IMR-90 (cell line): ENCODE data around the gene ADIRF.

ENCODE experiments used
- BHLHE40 ChIP-seq: fragments of 150-350 bp; IDR thresholded peaks from 2 replicates; pipeline ENCODE4 v1.6.1; 2016; ENCODE audit warnings: mild to moderate bottlenecking, low read depth, low read length
- CHD1 ChIP-seq: IDR thresholded peaks from 2 replicates; pipeline ENCODE4 v1.6.1; 2012; ENCODE audit warnings: low read depth, low read length, improper control_type of control experiment
- MXI1 ChIP-seq: IDR thresholded peaks from 2 replicates; pipeline ENCODE4 v1.6.1; 2012; ENCODE audit warnings: low read depth, mild to moderate bottlenecking, low read length, moderate library complexity, borderline replicate concordance
- NFE2L2 ChIP-seq: fragments of 150-350 bp; IDR thresholded peaks from 2 replicates; pipeline ENCODE4 v1.6.1; 2016; ENCODE audit warnings: low read depth, mild to moderate bottlenecking, low read length
- POLR2A ChIP-seq: IDR thresholded peaks from 2 replicates; pipeline ENCODE4 v1.6.1; 2012; ENCODE audit warnings: mild to moderate bottlenecking, low read depth, low read length
- RAD21 ChIP-seq: IDR thresholded peaks from 2 replicates; pipeline ENCODE4 v1.6.1; 2012; ENCODE audit warnings: low read length, improper control_type of control experiment
- RCOR1 ChIP-seq: IDR thresholded peaks from 2 replicates; pipeline ENCODE4 v1.6.1; 2012; ENCODE audit warnings: mild to moderate bottlenecking, low read length, improper control_type of control experiment; ENCODE audit not compliant: insufficient replicate concordance
- RFX5 ChIP-seq: IDR thresholded peaks from 2 replicates; pipeline ENCODE4 v1.8.0; 2012; ENCODE audit warnings: low read depth, mild to moderate bottlenecking, low read length, moderate library complexity
- TF ChIP-seq, protein P1 (sequence below): conservative IDR thresholded peaks from 2 replicates; pipeline ENCODE4 v1.5.1; 2012; ENCODE audit warnings: mild to moderate bottlenecking, low read depth, low read length, improper control_type of control experiment

- TF ChIP-seq, protein P1, sequence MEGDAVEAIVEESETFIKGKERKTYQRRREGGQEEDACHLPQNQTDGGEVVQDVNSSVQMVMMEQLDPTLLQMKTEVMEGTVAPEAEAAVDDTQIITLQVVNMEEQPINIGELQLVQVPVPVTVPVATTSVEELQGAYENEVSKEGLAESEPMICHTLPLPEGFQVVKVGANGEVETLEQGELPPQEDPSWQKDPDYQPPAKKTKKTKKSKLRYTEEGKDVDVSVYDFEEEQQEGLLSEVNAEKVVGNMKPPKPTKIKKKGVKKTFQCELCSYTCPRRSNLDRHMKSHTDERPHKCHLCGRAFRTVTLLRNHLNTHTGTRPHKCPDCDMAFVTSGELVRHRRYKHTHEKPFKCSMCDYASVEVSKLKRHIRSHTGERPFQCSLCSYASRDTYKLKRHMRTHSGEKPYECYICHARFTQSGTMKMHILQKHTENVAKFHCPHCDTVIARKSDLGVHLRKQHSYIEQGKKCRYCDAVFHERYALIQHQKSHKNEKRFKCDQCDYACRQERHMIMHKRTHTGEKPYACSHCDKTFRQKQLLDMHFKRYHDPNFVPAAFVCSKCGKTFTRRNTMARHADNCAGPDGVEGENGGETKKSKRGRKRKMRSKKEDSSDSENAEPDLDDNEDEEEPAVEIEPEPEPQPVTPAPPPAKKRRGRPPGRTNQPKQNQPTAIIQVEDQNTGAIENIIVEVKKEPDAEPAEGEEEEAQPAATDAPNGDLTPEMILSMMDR: no peak
- TF ChIP-seq RAD21 (no peak), MXI1 (no peak), RFX5 (no peak), RCOR1 (no peak), POLR2A (no peak), BHLHE40 (no peak), NFE2L2 (no peak), CHD1 (no peak)
Measured at GRCh38 chr10:86964061-86964846, 4.0 kb upstream of the ADIRF start.
